WTC11 (cell line): ENCODE data around the gene NKAIN2. TPM values are rescaled to one million over a fixed set of nuclear protein-coding genes. Genes with fewer than 3 reads are reported as not detected.

Experiments
- ATAC-seq: fragments of 200-7000 bp; cut with Tn5 transposase; 2 replicates; pipeline ENCODE4 v1.10.0; 2021; ENCODE audit warnings: mild to moderate bottlenecking, moderate library complexity
- CTCF ChIA-PET: fragments of 300-600 bp; sonication (Branson Sonifier 250); formaldehyde crosslinking; loops from one replicate; lab custom pipeline; 2021; ENCODE audit warnings: antibody characterized with exemption; lab: Charles Lee
- POLR2A ChIA-PET: fragments of 350-600 bp; sonication (Branson Sonifier 250); formaldehyde crosslinking; loops from one replicate; lab custom pipeline; 2021; ENCODE audit warnings: antibody characterized with exemption; lab: Charles Lee
- DNase-seq: peaks from one replicate; pipeline ENCODE4 v3.0.0; 2021; ENCODE audit warnings: low spot score
- H3K27ac Mint-ChIP-seq: 2 replicates; pipeline ENCODE4 v1.8.0; 2021; ENCODE audit warnings: mixed read lengths
- H3K27me3 Mint-ChIP-seq: 2 replicates; pipeline ENCODE4 v1.8.0; 2021; ENCODE audit warnings: low read depth, mild to moderate bottlenecking, moderate library complexity, mixed read lengths
- H3K36me3 Mint-ChIP-seq: 2 replicates; pipeline ENCODE4 v1.8.0; 2021; ENCODE audit warnings: mixed read lengths
- H3K4me1 Mint-ChIP-seq: 2 replicates; pipeline ENCODE4 v1.8.0; 2022; ENCODE audit warnings: mixed read lengths
- H3K4me3 Mint-ChIP-seq: 2 replicates; pipeline ENCODE4 v1.8.0; 2021; ENCODE audit warnings: mild to moderate bottlenecking, moderate library complexity, mixed read lengths
- H3K9me3 Mint-ChIP-seq: 2 replicates; pipeline ENCODE4 v1.8.0; 2021; ENCODE audit warnings: mixed read lengths
- CREM ChIP-seq: sonication (generic); formaldehyde crosslinking; IDR thresholded peaks from 2 replicates; pipeline ENCODE4 v1.8.1; 2022; ENCODE audit warnings: mild to moderate bottlenecking, missing genetic modification reagents, moderate library complexity
- ESRRA ChIP-seq: sonication (generic); formaldehyde crosslinking; IDR thresholded peaks from 2 replicates; pipeline ENCODE4 v1.8.1; 2022; ENCODE audit warnings: mild to moderate bottlenecking, missing genetic modification reagents, borderline replicate concordance
- GRHL2 ChIP-seq: fragments of 250-450 bp; sonication (Bioruptor Pico); IDR thresholded peaks from 2 replicates; pipeline ENCODE4 v1.8.0; 2022; ENCODE audit warnings: mild to moderate bottlenecking, moderate library complexity; ENCODE audit not compliant: insufficient replicate concordance, severe bottlenecking
- GTF2I ChIP-seq: fragments of 250-450 bp; sonication (Bioruptor Pico); conservative IDR thresholded peaks from 2 replicates; pipeline ENCODE4 v1.4.0; 2021; ENCODE audit warnings: mild to moderate bottlenecking
- RELA ChIP-seq: sonication (generic); formaldehyde crosslinking; IDR thresholded peaks from 2 replicates; pipeline ENCODE4 v1.8.1; 2022; ENCODE audit warnings: missing genetic modification reagents, mild to moderate bottlenecking, borderline replicate concordance
- SMAD3 ChIP-seq: sonication (generic); formaldehyde crosslinking; IDR thresholded peaks from 2 replicates; pipeline ENCODE4 v1.8.0; 2022; ENCODE audit warnings: missing genetic modification reagents, mild to moderate bottlenecking, borderline replicate concordance
- SP1 ChIP-seq: sonication (generic); formaldehyde crosslinking; conservative IDR thresholded peaks from 2 replicates; pipeline ENCODE4 v1.8.1; 2022; ENCODE audit warnings: missing genetic modification reagents
- ZNF219 ChIP-seq: sonication (generic); formaldehyde crosslinking; IDR thresholded peaks from 2 replicates; pipeline ENCODE4 v1.8.0; 2023; ENCODE audit warnings: missing genetic modification reagents, mild to moderate bottlenecking, borderline replicate concordance
- ZNF263 ChIP-seq: sonication (generic); formaldehyde crosslinking; IDR thresholded peaks from 2 replicates; pipeline ENCODE4 v1.8.1; 2022; ENCODE audit warnings: low read depth, mild to moderate bottlenecking, moderate library complexity, missing genetic modification reagents
- ZNF396 ChIP-seq: fragments of 250-450 bp; sonication (Bioruptor Pico); IDR thresholded peaks from 2 replicates; pipeline ENCODE4 v1.8.0; 2021; ENCODE audit warnings: mild to moderate bottlenecking, moderate library complexity, borderline replicate concordance
- ZNF423 ChIP-seq: fragments of 250-450 bp; sonication (Bioruptor Pico); IDR thresholded peaks from 2 replicates; pipeline ENCODE4 v2.1.2; 2022; ENCODE audit warnings: mild to moderate bottlenecking, moderate library complexity
- total RNA-seq: library from RNA; stranded (reverse); gene quantifications from 3 replicates; pipeline ENCODE4 v1.2.3, GENCODE V29; 2021
- TF ChIP-seq, protein P1 (sequence below): fragments of 200-600 bp; IDR thresholded peaks from 2 replicates; pipeline ENCODE4 v1.8.0; 2022; ENCODE audit warnings: antibody characterized with exemption
- TF ChIP-seq, protein P2 (sequence below): sonication (generic); formaldehyde crosslinking; conservative IDR thresholded peaks from 2 replicates; pipeline ENCODE4 v1.8.1; 2022; ENCODE audit warnings: mild to moderate bottlenecking, missing genetic modification reagents
- TF ChIP-seq, protein P3 (sequence below): fragments of 250-450 bp; sonication (Bioruptor Pico); IDR thresholded peaks from 2 replicates; pipeline ENCODE4 v1.9.0; 2021; ENCODE audit warnings: mild to moderate bottlenecking, borderline replicate concordance
- TF ChIP-seq, protein P4 (sequence below): sonication (generic); formaldehyde crosslinking; IDR thresholded peaks from 2 replicates; pipeline ENCODE4 v1.8.0; 2022; ENCODE audit warnings: mild to moderate bottlenecking, missing genetic modification reagents

The NKAIN2 gene
- total RNA-seq, 1 experiment from 2014 or later = 0.33 TPM

DNA sequence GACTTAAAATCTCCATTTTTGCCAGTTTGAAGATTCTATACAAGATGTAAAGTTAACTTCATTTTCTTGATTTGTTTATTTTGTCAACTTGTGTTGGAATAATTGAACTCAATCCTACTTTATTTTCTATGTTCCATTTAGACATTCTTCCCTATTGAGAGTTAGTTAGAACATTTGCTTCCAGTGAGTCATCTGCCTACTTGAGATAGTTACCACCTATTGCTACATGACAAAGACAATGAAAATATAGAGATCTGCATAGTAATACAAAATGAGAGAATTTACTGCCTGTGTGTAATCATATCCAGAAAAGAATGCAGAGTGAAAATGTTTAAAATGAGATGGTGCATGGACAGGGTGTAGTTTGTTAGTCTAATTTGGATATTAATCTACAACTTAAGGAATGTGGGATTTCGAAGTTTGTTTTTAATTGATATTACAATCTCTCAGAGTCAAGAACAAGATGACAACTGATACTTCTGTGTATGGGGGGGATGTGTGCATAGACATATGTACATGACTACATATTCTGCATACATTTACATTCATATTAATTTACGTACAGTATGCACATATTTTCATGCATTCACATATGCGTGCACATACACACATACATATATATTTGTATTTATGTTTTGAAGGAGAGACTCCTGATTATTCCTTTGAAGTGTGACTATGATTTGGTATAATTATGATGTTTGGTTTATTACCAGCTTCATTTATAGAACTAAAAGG, 420.1 kb downstream of the NKAIN2 start (continued):
- TF ChIP-seq, protein P1, sequence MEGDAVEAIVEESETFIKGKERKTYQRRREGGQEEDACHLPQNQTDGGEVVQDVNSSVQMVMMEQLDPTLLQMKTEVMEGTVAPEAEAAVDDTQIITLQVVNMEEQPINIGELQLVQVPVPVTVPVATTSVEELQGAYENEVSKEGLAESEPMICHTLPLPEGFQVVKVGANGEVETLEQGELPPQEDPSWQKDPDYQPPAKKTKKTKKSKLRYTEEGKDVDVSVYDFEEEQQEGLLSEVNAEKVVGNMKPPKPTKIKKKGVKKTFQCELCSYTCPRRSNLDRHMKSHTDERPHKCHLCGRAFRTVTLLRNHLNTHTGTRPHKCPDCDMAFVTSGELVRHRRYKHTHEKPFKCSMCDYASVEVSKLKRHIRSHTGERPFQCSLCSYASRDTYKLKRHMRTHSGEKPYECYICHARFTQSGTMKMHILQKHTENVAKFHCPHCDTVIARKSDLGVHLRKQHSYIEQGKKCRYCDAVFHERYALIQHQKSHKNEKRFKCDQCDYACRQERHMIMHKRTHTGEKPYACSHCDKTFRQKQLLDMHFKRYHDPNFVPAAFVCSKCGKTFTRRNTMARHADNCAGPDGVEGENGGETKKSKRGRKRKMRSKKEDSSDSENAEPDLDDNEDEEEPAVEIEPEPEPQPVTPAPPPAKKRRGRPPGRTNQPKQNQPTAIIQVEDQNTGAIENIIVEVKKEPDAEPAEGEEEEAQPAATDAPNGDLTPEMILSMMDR = no peak

DNA sequence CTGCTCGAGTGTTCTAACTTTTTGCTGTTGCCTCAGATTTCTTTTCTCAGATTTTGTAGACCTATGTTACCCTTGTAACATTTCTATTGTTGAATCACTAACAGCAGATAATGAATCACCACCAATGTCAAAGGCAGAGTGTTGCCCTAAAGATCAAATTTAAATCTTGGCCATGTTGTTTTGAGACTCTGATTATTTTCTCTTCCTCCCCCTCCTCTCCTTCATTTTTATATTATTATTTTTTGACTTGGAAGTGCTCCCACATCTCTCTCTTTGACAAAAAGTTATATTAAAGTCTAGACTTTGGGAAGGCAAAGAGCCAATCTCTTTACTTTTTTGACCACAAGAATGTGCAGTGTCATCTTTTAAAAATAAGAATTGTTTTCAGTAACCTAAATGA, 422.7 kb downstream of the NKAIN2 start:
- Mint-ChIP-seq H3K4me3 (no peak overlapping the region), H3K27ac (no peak overlapping the region), H3K4me1 (peaks cover 8% of the 10 kb centered on the region), H3K27me3 (no peaks in the 10 kb centered on the region), H3K9me3 (peaks cover 31% of the 10 kb centered on the region), H3K36me3 (peaks cover 10% of the 10 kb centered on the region)
- no peak for TF ChIP-seq ZNF423 (CRISPR knock-in tag)
- no peak for TF ChIP-seq ESRRA (CRISPR knock-in tag)
- TF ChIP-seq GTF2I (CRISPR knock-in tag) = no peak
- TF ChIP-seq, protein P2, sequence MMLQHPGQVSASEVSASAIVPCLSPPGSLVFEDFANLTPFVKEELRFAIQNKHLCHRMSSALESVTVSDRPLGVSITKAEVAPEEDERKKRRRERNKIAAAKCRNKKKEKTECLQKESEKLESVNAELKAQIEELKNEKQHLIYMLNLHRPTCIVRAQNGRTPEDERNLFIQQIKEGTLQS (CRISPR knock-in tag) = no peak
- TF ChIP-seq SP1 = no peak
- no peak for TF ChIP-seq ZNF263 (CRISPR knock-in tag)
- TF ChIP-seq, protein P3, sequence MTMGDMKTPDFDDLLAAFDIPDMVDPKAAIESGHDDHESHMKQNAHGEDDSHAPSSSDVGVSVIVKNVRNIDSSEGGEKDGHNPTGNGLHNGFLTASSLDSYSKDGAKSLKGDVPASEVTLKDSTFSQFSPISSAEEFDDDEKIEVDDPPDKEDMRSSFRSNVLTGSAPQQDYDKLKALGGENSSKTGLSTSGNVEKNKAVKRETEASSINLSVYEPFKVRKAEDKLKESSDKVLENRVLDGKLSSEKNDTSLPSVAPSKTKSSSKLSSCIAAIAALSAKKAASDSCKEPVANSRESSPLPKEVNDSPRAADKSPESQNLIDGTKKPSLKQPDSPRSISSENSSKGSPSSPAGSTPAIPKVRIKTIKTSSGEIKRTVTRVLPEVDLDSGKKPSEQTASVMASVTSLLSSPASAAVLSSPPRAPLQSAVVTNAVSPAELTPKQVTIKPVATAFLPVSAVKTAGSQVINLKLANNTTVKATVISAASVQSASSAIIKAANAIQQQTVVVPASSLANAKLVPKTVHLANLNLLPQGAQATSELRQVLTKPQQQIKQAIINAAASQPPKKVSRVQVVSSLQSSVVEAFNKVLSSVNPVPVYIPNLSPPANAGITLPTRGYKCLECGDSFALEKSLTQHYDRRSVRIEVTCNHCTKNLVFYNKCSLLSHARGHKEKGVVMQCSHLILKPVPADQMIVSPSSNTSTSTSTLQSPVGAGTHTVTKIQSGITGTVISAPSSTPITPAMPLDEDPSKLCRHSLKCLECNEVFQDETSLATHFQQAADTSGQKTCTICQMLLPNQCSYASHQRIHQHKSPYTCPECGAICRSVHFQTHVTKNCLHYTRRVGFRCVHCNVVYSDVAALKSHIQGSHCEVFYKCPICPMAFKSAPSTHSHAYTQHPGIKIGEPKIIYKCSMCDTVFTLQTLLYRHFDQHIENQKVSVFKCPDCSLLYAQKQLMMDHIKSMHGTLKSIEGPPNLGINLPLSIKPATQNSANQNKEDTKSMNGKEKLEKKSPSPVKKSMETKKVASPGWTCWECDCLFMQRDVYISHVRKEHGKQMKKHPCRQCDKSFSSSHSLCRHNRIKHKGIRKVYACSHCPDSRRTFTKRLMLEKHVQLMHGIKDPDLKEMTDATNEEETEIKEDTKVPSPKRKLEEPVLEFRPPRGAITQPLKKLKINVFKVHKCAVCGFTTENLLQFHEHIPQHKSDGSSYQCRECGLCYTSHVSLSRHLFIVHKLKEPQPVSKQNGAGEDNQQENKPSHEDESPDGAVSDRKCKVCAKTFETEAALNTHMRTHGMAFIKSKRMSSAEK (CRISPR knock-in tag) = no peak
- no peak for TF ChIP-seq ZNF219
- POLR2A ChIA-PET = no interaction called here
- ATAC-seq = no peak
- DNase-seq = no peak
- CTCF ChIA-PET = no interaction called here

DNA sequence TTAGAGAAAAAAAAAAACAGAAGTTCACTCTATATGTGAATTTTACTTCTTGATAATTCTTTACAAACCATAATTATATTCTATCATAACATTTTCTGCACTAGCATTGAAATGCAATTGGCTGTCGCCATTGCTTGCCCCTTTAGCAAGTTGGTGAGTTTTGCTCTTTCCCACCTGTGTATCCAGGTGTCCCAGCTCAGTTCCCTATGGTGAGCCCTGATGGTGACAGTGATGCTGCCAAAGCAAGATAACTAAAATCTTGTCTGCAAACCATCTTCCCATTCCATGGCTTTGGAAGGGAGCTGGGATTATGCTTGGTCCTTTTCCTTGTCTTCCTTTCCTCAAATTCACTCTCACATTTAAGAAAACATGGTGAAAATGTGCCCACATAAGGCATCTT, 429.6 kb downstream of the NKAIN2 start:
- DNase-seq (no peak), ATAC-seq (no peak)
- Mint-ChIP-seq H3K4me1 (no peaks in the 10 kb centered on the region), H3K9me3 (peaks cover 28% of the 10 kb centered on the region), H3K4me3 (no peak overlapping the region), H3K27ac (no peak overlapping the region), H3K27me3 (no peaks in the 10 kb centered on the region), H3K36me3 (peaks cover 10% of the 10 kb centered on the region)
- TF ChIP-seq CREM (CRISPR knock-in tag) (no peak), GRHL2 (no peak), RELA (CRISPR knock-in tag) (no peak), SMAD3 (CRISPR knock-in tag) (no peak), ZNF396 (CRISPR knock-in tag) (no peak)
- TF ChIP-seq, protein P3 (CRISPR knock-in tag) = no peak
- TF ChIP-seq, protein P4, sequence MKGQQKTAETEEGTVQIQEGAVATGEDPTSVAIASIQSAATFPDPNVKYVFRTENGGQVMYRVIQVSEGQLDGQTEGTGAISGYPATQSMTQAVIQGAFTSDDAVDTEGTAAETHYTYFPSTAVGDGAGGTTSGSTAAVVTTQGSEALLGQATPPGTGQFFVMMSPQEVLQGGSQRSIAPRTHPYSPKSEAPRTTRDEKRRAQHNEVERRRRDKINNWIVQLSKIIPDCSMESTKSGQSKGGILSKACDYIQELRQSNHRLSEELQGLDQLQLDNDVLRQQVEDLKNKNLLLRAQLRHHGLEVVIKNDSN (CRISPR knock-in tag) = no peak
- POLR2A ChIA-PET = no interaction called here
- CTCF ChIA-PET = interaction anchor here (0.6 kb wide), 1 partner anchor 23 kb away, joined by 3 read pairs; no protein-coding TSS in a partner anchor
